H9 (cell line): Measurements from ENCODE around the gene SPDL1. TPM values are rescaled to one million over a fixed set of nuclear protein-coding genes. Genes with fewer than 3 reads are reported as not detected.

Experiments
- DNase-seq: peaks from one replicate; pipeline ENCODE4 v3.0.0-alpha.2; 2017
- H2AFZ ChIP-seq: one replicate; pipeline ENCODE4 v1.6.1; 2013; ENCODE audit warnings: mild to moderate bottlenecking, low read length, control low read depth, moderate library complexity
- H2AK5ac ChIP-seq: 2 replicates; pipeline ENCODE4 v1.6.1; 2013; ENCODE audit warnings: low read length, control low read depth, mixed read lengths; ENCODE audit not compliant: insufficient read length
- H2BK120ac ChIP-seq: one replicate; pipeline ENCODE4 v1.6.1; 2013; ENCODE audit warnings: low read depth, mild to moderate bottlenecking, low read length, control low read depth, inconsistent platforms; ENCODE audit not compliant: poor library complexity, severe bottlenecking
- H2BK12ac ChIP-seq: 2 replicates; pipeline ENCODE4 v1.6.1; 2013; ENCODE audit warnings: low read length, control low read depth, mixed read lengths, low read depth; ENCODE audit not compliant: insufficient read length
- H2BK15ac ChIP-seq: 2 replicates; pipeline ENCODE4 v1.6.1; 2013; ENCODE audit warnings: low read depth, low read length, control low read depth
- H2BK20ac ChIP-seq: one replicate; pipeline ENCODE4 v1.6.1; 2013; ENCODE audit warnings: low read depth, mild to moderate bottlenecking, low read length, control low read depth, inconsistent platforms; ENCODE audit not compliant: poor library complexity, severe bottlenecking
- H2BK5ac ChIP-seq: 2 replicates; pipeline ENCODE4 v1.6.1; 2013; ENCODE audit warnings: low read length, control low read depth, mixed read lengths; ENCODE audit not compliant: insufficient read length
- H3K14ac ChIP-seq: 2 replicates; pipeline ENCODE4 v1.6.1; 2013; ENCODE audit warnings: low read length, control low read depth; ENCODE audit not compliant: insufficient read depth
- H3K18ac ChIP-seq: 2 replicates; pipeline ENCODE4 v1.6.1; 2013; ENCODE audit warnings: low read depth, mild to moderate bottlenecking, mixed read lengths, low read length, control low read depth; ENCODE audit not compliant: insufficient read length
- H3K23ac ChIP-seq: 2 replicates; pipeline ENCODE4 v1.6.1; 2013; ENCODE audit warnings: low read length, control low read depth, mixed read lengths, low read depth; ENCODE audit not compliant: insufficient read length
- H3K23me2 ChIP-seq: 2 replicates; pipeline ENCODE4 v1.6.1; 2013; ENCODE audit warnings: low read depth, mild to moderate bottlenecking, mixed read lengths, low read length, control low read depth; ENCODE audit not compliant: insufficient read length, poor library complexity, severe bottlenecking
- H3K27ac ChIP-seq: 2 replicates; pipeline ENCODE4 v1.5.1; 2013; ENCODE audit warnings: low read length, control low read depth, mixed read lengths, low read depth; ENCODE audit not compliant: insufficient read length
- H3K27me3 ChIP-seq: 2 replicates; pipeline ENCODE4 v1.6.1; 2013; ENCODE audit warnings: low read length, control low read depth, inconsistent platforms; ENCODE audit not compliant: insufficient read depth
- H3K4ac ChIP-seq: 2 replicates; pipeline ENCODE4 v1.6.1; 2013; ENCODE audit warnings: low read depth, mild to moderate bottlenecking, control low read depth, inconsistent platforms, low read length, moderate library complexity
- H3K4me1 ChIP-seq: 2 replicates; pipeline ENCODE4 v1.6.1; 2013; ENCODE audit warnings: low read length, control low read depth, inconsistent platforms; ENCODE audit not compliant: insufficient read depth
- H3K4me2 ChIP-seq: 2 replicates; pipeline ENCODE4 v1.6.1; 2013; ENCODE audit warnings: low read length, control low read depth, mixed read lengths; ENCODE audit not compliant: insufficient read length, insufficient read depth
- H3K56ac ChIP-seq: 2 replicates; pipeline ENCODE4 v1.6.1; 2013; ENCODE audit warnings: low read depth, mild to moderate bottlenecking, mixed read lengths, low read length, control low read depth; ENCODE audit not compliant: insufficient read length
- H3K79me1 ChIP-seq: 2 replicates; pipeline ENCODE4 v1.6.1; 2013; ENCODE audit warnings: low read depth, mild to moderate bottlenecking, moderate library complexity, low read length, control low read depth, inconsistent platforms; ENCODE audit not compliant: insufficient read depth, poor library complexity, severe bottlenecking
- H3K79me2 ChIP-seq: 2 replicates; pipeline ENCODE4 v1.6.1; 2013; ENCODE audit warnings: low read length, control low read depth, inconsistent platforms; ENCODE audit not compliant: insufficient read depth
- H3K9ac ChIP-seq: 2 replicates; pipeline ENCODE4 v1.6.1; 2013; ENCODE audit warnings: low read length, control low read depth, mixed read lengths; ENCODE audit not compliant: insufficient read length; ENCODE audit errors: extremely low read depth
- H3K9me3 ChIP-seq: one replicate; pipeline ENCODE4 v1.6.1; 2013; ENCODE audit warnings: low read depth, low read length, inconsistent platforms; ENCODE audit not compliant: control insufficient read depth
- H3T11ph ChIP-seq: one replicate; pipeline ENCODE4 v1.6.1; 2013; ENCODE audit warnings: mild to moderate bottlenecking, low read length, control low read depth, inconsistent platforms
- H4K20me1 ChIP-seq: one replicate; pipeline ENCODE4 v1.6.1; 2013; ENCODE audit not compliant: control insufficient read depth, insufficient read length, insufficient read depth
- H4K5ac ChIP-seq: 2 replicates; pipeline ENCODE4 v1.6.1; 2013; ENCODE audit warnings: low read depth, mild to moderate bottlenecking, mixed read lengths, low read length, control low read depth; ENCODE audit not compliant: insufficient read length
- H4K8ac ChIP-seq: replicated peaks from 2 replicates; pipeline ENCODE4 v1.6.1; 2013; ENCODE audit warnings: low read length, control low read depth, mixed read lengths, low read depth; ENCODE audit not compliant: insufficient read length
- H4K91ac ChIP-seq: 2 replicates; pipeline ENCODE4 v1.6.1; 2013; ENCODE audit warnings: low read depth, mild to moderate bottlenecking, moderate library complexity, mixed read lengths, low read length, control low read depth; ENCODE audit not compliant: insufficient read length
- H3K27ac Mint-ChIP-seq, 3 experiments: 2 replicates in 2 of 3; 3 replicates in 1 of 3; pipeline ENCODE4 v1.8.0; 2020 to 2021; ENCODE audit warnings: mixed read lengths in 3 of 3, mild to moderate bottlenecking in 1 of 3, moderate library complexity in 1 of 3
- H3K27me3 Mint-ChIP-seq: 2 replicates; pipeline ENCODE4 v1.8.0; 2021; ENCODE audit warnings: low read depth, mild to moderate bottlenecking, moderate library complexity, mixed read lengths
- H3K36me3 Mint-ChIP-seq, 3 experiments: 2 replicates in 2 of 3; 3 replicates in 1 of 3; pipeline ENCODE4 v1.8.0; 2020 to 2021; ENCODE audit warnings: low read depth in 3 of 3, mixed read lengths in 3 of 3; ENCODE audit not compliant: insufficient read depth in 1 of 3
- H3K4me1 Mint-ChIP-seq, 2 experiments: 2 replicates each; pipeline ENCODE4 v1.8.0; 2020; ENCODE audit warnings: mixed read lengths in 2 of 2
- H3K4me3 Mint-ChIP-seq, 2 experiments: 2 replicates in 1 of 2; 3 replicates in 1 of 2; pipeline ENCODE4 v1.8.0; 2020 to 2021; ENCODE audit warnings: mild to moderate bottlenecking in 2 of 2, mixed read lengths in 2 of 2, moderate library complexity in 1 of 2
- H3K9me3 Mint-ChIP-seq, 2 experiments: 2 replicates in 1 of 2; 3 replicates in 1 of 2; pipeline ENCODE4 v1.8.0; 2020; ENCODE audit warnings: mild to moderate bottlenecking in 2 of 2, mixed read lengths in 2 of 2, moderate library complexity in 1 of 2
- total RNA-seq: library from RNA; stranded (reverse); gene quantifications from 2 replicates; pipeline ENCODE4 v1.2.1, GENCODE V29; 2021
- TF ChIP-seq, protein P1 (sequence below): fragments of 200-600 bp; sonication (generic); conservative IDR thresholded peaks from 3 replicates; pipeline ENCODE4 v1.8.0; 2021; ENCODE audit warnings: antibody characterized with exemption, mild to moderate bottlenecking

SPDL1 gene
- total RNA-seq, 1 experiment from 2014 or later, result 49.4 TPM

DNA sequence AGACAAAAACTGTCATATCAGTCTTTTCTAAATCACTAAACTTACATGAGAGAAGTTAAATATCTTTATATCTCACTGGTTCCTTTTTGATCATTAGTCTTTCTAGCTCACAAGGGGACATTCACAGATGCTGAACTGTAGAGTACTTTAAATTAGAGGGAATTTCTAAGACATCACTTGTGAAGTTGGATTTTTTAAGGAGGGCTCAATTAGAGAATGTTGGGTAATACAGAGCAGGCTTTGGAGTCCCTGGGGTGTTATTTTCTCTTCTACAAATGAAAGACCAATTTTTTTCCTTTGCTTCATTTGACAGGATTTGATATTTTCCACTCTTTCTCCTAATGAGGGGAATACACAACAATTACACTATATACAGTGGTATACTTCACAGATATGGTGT lies 48.6 kb upstream of the SPDL1 start:
- Histone ChIP-seq H3K79me2 (no peaks in the 10 kb centered on the region), H3K4ac (no peak overlapping the region), H3K56ac (no peak overlapping the region), H3K23ac (no peak overlapping the region), H3K9ac (no peak overlapping the region), H3K14ac (no peak overlapping the region), H2BK5ac (no peak overlapping the region), H3K23me2 (no peaks in the 10 kb centered on the region), H3K9me3 (no peaks in the 10 kb centered on the region), H3K4me1 (no peaks in the 10 kb centered on the region), H2AFZ (no peak overlapping the region), H2BK20ac (no peak overlapping the region), H3K4me2 (no peak overlapping the region), H3K27ac (no peak overlapping the region), H3K18ac (no peak overlapping the region), H2BK12ac (no peak overlapping the region), H4K8ac (no peak overlapping the region), H3K27me3 (no peaks in the 10 kb centered on the region), H2BK15ac (no peak overlapping the region), H3T11ph (no peak overlapping the region), H2BK120ac (no peak overlapping the region), H4K5ac (no peak overlapping the region), H4K91ac (no peak overlapping the region), H4K20me1 (no peaks in the 10 kb centered on the region), H2AK5ac (no peak overlapping the region), H3K79me1 (no peaks in the 10 kb centered on the region)
- Mint-ChIP-seq H3K4me1 (no peaks in the 10 kb centered on the region), H3K9me3 (no peaks in the 10 kb centered on the region), H3K27me3 (peaks cover 1% of the 10 kb centered on the region; the same call in 1 of the 2 replicates), H3K27ac (no peak overlapping the region), H3K36me3 (no peaks in the 10 kb centered on the region), H3K4me3 (no peak overlapping the region)
- TF ChIP-seq, protein P1, sequence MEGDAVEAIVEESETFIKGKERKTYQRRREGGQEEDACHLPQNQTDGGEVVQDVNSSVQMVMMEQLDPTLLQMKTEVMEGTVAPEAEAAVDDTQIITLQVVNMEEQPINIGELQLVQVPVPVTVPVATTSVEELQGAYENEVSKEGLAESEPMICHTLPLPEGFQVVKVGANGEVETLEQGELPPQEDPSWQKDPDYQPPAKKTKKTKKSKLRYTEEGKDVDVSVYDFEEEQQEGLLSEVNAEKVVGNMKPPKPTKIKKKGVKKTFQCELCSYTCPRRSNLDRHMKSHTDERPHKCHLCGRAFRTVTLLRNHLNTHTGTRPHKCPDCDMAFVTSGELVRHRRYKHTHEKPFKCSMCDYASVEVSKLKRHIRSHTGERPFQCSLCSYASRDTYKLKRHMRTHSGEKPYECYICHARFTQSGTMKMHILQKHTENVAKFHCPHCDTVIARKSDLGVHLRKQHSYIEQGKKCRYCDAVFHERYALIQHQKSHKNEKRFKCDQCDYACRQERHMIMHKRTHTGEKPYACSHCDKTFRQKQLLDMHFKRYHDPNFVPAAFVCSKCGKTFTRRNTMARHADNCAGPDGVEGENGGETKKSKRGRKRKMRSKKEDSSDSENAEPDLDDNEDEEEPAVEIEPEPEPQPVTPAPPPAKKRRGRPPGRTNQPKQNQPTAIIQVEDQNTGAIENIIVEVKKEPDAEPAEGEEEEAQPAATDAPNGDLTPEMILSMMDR, result no peak
- DNase-seq, result no peak
